NCI-H2227 (cell line): ENCODE measurements around the gene COG5.

Experiments used
- DNase-seq: peaks from one replicate; lab custom pipeline; 2025; ENCODE audit not compliant: unreplicated experiment; lab: John Stamatoyannopoulos, UW

The COG5 gene

GRCh38 chr7:107506674-107507339 is 56.9 kb downstream of the COG5 start:
- DNase-seq, result no peak

GRCh38 chr7:107505997-107506673 is 57.6 kb downstream of the COG5 start:
- DNase-seq, result peak; percentile 10

GRCh38 chr7:107505362-107505761 is 58.4 kb downstream of the COG5 start:
- no peak for DNase-seq

- DNase-seq, result no peak
These were observed 60.0 kb downstream of the COG5 start for GRCh38 chr7:107503687-107504086.

- no peak for DNase-seq
These were observed 60.9 kb downstream of the COG5 start for GRCh38 chr7:107502797-107503196.

GRCh38 chr7:107502154-107502553 is 61.6 kb downstream of the COG5 start:
- no peak for DNase-seq

GRCh38 chr7:107501593-107501992 is 62.1 kb downstream of the COG5 start:
- peak; percentile 40 for DNase-seq

- DNase-seq, result no peak
These were observed 64.0 kb downstream of the COG5 start for GRCh38 chr7:107499731-107500130.

- no peak for DNase-seq
These were observed 68.2 kb downstream of the COG5 start for GRCh38 chr7:107495516-107495915.

GRCh38 chr7:107494884-107495283 is 68.8 kb downstream of the COG5 start:
- no peak for DNase-seq

- no peak for DNase-seq
These were observed 69.4 kb downstream of the COG5 start for GRCh38 chr7:107494315-107494751.

GRCh38 chr7:107492875-107493274 is 70.8 kb downstream of the COG5 start:
- DNase-seq, result no peak

- no peak for DNase-seq
These were observed 77.7 kb downstream of the COG5 start for GRCh38 chr7:107486041-107486440.

- no peak for DNase-seq
These were observed 81.1 kb downstream of the COG5 start for GRCh38 chr7:107482571-107482970.

GRCh38 chr7:107480932-107481331 is 82.8 kb downstream of the COG5 start:
- DNase-seq, result no peak

GRCh38 chr7:107479303-107479702 is 84.4 kb downstream of the COG5 start:
- DNase-seq, result no peak

GRCh38 chr7:107474104-107474521 is 89.6 kb downstream of the COG5 start:
- DNase-seq, result no peak

GRCh38 chr7:107472116-107472515 is 91.6 kb downstream of the COG5 start:
- DNase-seq, result no peak

GRCh38 chr7:107471292-107472070 is 92.2 kb downstream of the COG5 start:
- no peak for DNase-seq

- peak; percentile 29 for DNase-seq
These were observed 93.8 kb downstream of the COG5 start, which contains the start of gene GPR22 for GRCh38 chr7:107469929-107470328. Gene GPR22 (plus strand): TSS chr7:107470057. CDS start chr7:107474061, 4,004 bp downstream.

GRCh38 chr7:107468824-107469223 is 94.9 kb downstream of the COG5 start:
- no peak for DNase-seq

GRCh38 chr7:107467972-107468371 is 95.7 kb downstream of the COG5 start:
- DNase-seq, result no peak
